ENCODE data around the gene SKAP1.
"Not testable (repeated sequence)": the region's sequence is repeated elsewhere in the genome, so short reads cannot be mapped to it uniquely, and the experiment has no call there.

Gene SKAP1

DNA sequence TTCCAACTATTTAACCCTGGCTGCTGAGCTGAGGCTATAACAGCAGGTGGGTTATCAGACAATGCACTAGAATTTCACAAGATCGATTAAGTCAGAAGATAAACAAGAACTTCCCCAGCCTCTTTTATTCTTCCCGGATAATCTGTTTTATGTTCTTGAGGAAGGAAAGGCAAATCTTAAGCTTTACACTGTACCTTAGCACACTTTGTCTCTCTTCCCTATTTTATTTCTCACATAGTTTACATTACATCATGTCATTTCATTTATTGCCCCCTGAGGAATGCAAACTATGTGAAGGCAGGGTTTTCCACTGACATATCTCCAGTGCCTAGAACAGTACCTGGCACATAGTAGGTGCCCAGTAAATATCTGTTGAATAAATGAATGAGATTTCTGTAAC, 139.6 kb downstream of the SKAP1 start:
- no peak for TF ChIP-seq ZNF565 (CRISPR knock-in tag; conservative IDR thresholded peaks at IDR 0.05; ENCODE audit: low read depth)
- no peak for TF ChIP-seq CSDC2 (CRISPR knock-in tag; IDR thresholded peaks at IDR 0.05)
- no peak for TF ChIP-seq RARB (CRISPR knock-in tag; IDR thresholded peaks at IDR 0.05)
- TF ChIP-seq, protein P1, sequence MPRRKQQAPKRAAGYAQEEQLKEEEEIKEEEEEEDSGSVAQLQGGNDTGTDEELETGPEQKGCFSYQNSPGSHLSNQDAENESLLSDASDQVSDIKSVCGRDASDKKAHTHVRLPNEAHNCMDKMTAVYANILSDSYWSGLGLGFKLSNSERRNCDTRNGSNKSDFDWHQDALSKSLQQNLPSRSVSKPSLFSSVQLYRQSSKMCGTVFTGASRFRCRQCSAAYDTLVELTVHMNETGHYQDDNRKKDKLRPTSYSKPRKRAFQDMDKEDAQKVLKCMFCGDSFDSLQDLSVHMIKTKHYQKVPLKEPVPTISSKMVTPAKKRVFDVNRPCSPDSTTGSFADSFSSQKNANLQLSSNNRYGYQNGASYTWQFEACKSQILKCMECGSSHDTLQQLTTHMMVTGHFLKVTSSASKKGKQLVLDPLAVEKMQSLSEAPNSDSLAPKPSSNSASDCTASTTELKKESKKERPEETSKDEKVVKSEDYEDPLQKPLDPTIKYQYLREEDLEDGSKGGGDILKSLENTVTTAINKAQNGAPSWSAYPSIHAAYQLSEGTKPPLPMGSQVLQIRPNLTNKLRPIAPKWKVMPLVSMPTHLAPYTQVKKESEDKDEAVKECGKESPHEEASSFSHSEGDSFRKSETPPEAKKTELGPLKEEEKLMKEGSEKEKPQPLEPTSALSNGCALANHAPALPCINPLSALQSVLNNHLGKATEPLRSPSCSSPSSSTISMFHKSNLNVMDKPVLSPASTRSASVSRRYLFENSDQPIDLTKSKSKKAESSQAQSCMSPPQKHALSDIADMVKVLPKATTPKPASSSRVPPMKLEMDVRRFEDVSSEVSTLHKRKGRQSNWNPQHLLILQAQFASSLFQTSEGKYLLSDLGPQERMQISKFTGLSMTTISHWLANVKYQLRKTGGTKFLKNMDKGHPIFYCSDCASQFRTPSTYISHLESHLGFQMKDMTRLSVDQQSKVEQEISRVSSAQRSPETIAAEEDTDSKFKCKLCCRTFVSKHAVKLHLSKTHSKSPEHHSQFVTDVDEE (CRISPR knock-in tag; IDR thresholded peaks at IDR 0.05) = no peak
- TF ChIP-seq TOX (CRISPR knock-in tag; IDR thresholded peaks at IDR 0.05; ENCODE audit: borderline replicate concordance) = no peak
- TF ChIP-seq ZFP3 (CRISPR knock-in tag; IDR thresholded peaks at IDR 0.05) = no peak
- TF ChIP-seq ZNF70 (CRISPR knock-in tag; IDR thresholded peaks at IDR 0.05) = no peak
- TF ChIP-seq TCF4 (CRISPR knock-in tag; IDR thresholded peaks at IDR 0.05; ENCODE audit: borderline replicate concordance) = no peak
- no peak for TF ChIP-seq ISL1 (CRISPR knock-in tag; IDR thresholded peaks at IDR 0.05)
- no peak for TF ChIP-seq CREB5 (CRISPR knock-in tag; IDR thresholded peaks at IDR 0.05; ENCODE audit: low read depth)
- TF ChIP-seq ZFP30 (CRISPR knock-in tag; IDR thresholded peaks at IDR 0.05) = no peak
- TF ChIP-seq, protein P2, sequence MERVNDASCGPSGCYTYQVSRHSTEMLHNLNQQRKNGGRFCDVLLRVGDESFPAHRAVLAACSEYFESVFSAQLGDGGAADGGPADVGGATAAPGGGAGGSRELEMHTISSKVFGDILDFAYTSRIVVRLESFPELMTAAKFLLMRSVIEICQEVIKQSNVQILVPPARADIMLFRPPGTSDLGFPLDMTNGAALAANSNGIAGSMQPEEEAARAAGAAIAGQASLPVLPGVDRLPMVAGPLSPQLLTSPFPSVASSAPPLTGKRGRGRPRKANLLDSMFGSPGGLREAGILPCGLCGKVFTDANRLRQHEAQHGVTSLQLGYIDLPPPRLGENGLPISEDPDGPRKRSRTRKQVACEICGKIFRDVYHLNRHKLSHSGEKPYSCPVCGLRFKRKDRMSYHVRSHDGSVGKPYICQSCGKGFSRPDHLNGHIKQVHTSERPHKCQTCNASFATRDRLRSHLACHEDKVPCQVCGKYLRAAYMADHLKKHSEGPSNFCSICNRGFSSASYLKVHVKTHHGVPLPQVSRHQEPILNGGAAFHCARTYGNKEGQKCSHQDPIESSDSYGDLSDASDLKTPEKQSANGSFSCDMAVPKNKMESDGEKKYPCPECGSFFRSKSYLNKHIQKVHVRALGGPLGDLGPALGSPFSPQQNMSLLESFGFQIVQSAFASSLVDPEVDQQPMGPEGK (CRISPR knock-in tag; IDR thresholded peaks at IDR 0.05; ENCODE audit: borderline replicate concordance) = no peak
- ATAC-seq = no peak

DNA sequence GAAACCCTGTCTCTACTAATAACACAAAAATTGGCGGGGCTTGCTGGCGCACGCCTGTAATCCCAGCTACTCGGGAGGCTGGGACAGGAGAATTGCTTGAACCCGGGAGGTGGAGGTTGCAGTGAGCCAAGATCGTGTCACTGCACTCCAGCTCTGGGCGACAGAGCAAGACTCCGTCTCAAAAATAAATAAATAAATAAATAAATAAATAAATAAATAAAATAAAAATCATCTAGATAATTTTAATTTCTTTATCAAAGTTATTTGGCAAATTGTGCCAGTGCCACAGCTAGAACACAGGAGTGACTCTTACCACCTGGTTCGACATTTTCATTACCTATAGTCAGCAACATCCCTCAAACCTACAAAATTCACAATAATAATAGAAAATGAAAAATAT, 143.1 kb downstream of the SKAP1 start:
- not testable (repeated sequence) for ATAC-seq

GRCh38 chr17:48285614-48286013, 144.4 kb downstream of the SKAP1 start:
- no peak for TF ChIP-seq ZNF565 (CRISPR knock-in tag; conservative IDR thresholded peaks at IDR 0.05; ENCODE audit: low read depth)
- TF ChIP-seq BACH2 (CRISPR knock-in tag; IDR thresholded peaks at IDR 0.05; ENCODE audit: borderline replicate concordance) = no peak
- TF ChIP-seq ARNTL (CRISPR knock-in tag; IDR thresholded peaks at IDR 0.05; ENCODE audit: borderline replicate concordance, low read depth) = no peak
- no peak for TF ChIP-seq RARB (CRISPR knock-in tag; IDR thresholded peaks at IDR 0.05)
- TF ChIP-seq, protein P1 (CRISPR knock-in tag; IDR thresholded peaks at IDR 0.05) = no peak
- no peak for TF ChIP-seq ISL1 (CRISPR knock-in tag; IDR thresholded peaks at IDR 0.05)
- TF ChIP-seq CSDC2 (CRISPR knock-in tag; IDR thresholded peaks at IDR 0.05) = no peak
- TF ChIP-seq SNAI2 (CRISPR knock-in tag; IDR thresholded peaks at IDR 0.05) = no peak
- no peak for TF ChIP-seq ZC3H10 (CRISPR knock-in tag; IDR thresholded peaks at IDR 0.05)
- ATAC-seq = no peak

DNA sequence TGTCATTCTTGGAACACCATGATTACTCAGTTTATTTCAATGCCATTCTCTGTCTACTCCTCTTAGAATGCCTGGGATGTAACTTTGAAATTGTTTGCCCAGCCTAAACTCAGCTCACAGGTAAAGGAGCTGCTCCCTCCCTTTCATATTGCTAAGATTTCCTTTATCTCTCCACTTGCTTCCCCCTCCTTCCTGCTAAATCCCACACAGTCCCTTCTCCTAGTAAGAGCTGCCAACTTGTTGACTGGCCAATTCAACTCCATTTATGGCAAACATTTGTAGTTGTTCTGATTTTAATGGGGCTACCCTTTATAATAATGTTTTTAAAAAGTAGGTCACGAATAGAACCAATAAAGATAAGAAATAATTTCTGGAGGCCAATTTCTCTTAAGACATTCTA, 146.1 kb downstream of the SKAP1 start:
- TF ChIP-seq SNAI2 (CRISPR knock-in tag; IDR thresholded peaks at IDR 0.05) = no peak
- no peak for TF ChIP-seq POU6F1 (CRISPR knock-in tag; IDR thresholded peaks at IDR 0.05; ENCODE audit: borderline replicate concordance, low read depth)
- TF ChIP-seq TOX (CRISPR knock-in tag; IDR thresholded peaks at IDR 0.05; ENCODE audit: borderline replicate concordance) = no peak
- TF ChIP-seq RARB (CRISPR knock-in tag; IDR thresholded peaks at IDR 0.05) = no peak
- no peak for TF ChIP-seq ZNF8 (CRISPR knock-in tag; IDR thresholded peaks at IDR 0.05)
- TF ChIP-seq GLIS3 (CRISPR knock-in tag; IDR thresholded peaks at IDR 0.05) = no peak
- TF ChIP-seq, protein P2 (CRISPR knock-in tag; IDR thresholded peaks at IDR 0.05; ENCODE audit: borderline replicate concordance) = no peak
- TF ChIP-seq ZNF70 (CRISPR knock-in tag; IDR thresholded peaks at IDR 0.05) = no peak
- TF ChIP-seq ZFP3 (CRISPR knock-in tag; IDR thresholded peaks at IDR 0.05) = no peak
- TF ChIP-seq, protein P3, sequence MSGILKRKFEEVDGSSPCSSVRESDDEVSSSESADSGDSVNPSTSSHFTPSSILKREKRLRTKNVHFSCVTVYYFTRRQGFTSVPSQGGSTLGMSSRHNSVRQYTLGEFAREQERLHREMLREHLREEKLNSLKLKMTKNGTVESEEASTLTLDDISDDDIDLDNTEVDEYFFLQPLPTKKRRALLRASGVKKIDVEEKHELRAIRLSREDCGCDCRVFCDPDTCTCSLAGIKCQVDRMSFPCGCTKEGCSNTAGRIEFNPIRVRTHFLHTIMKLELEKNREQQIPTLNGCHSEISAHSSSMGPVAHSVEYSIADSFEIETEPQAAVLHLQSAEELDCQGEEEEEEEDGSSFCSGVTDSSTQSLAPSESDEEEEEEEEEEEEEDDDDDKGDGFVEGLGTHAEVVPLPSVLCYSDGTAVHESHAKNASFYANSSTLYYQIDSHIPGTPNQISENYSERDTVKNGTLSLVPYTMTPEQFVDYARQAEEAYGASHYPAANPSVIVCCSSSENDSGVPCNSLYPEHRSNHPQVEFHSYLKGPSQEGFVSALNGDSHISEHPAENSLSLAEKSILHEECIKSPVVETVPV (CRISPR knock-in tag; IDR thresholded peaks at IDR 0.05) = no peak
- no peak for TF ChIP-seq CSDC2 (CRISPR knock-in tag; IDR thresholded peaks at IDR 0.05)
- TF ChIP-seq ZNF565 (CRISPR knock-in tag; conservative IDR thresholded peaks at IDR 0.05; ENCODE audit: low read depth) = no peak
- TF ChIP-seq ZFP30 (CRISPR knock-in tag; IDR thresholded peaks at IDR 0.05) = no peak
- no peak for ATAC-seq

Measured in SK-N-SH treated with all-trans-retinoic acid at 6 μM for 48 hours (cell line).